Lower leg skin (tissue), 3 donors: Measurements from ENCODE around the gene HS3ST4.

ENCODE experiments used
- POLR2A ChIP-seq, 2 donors: fragments of 450-650 bp; IDR thresholded peaks; one replicate each; pipeline ENCODE4 v1.6.1; 2016 to 2017; ENCODE audit warnings: antibody characterized with exemption in 2 of 2, mild to moderate bottlenecking in 1 of 2, moderate library complexity in 1 of 2
- TF ChIP-seq, protein P1 (sequence below), 3 donors: fragments of 450-650 bp; IDR thresholded peaks; one replicate each; pipeline ENCODE4 v1.5.1; 2016; ENCODE audit warnings: antibody characterized with exemption in 3 of 3, mild to moderate bottlenecking in 3 of 3, moderate library complexity in 2 of 3

DNA sequence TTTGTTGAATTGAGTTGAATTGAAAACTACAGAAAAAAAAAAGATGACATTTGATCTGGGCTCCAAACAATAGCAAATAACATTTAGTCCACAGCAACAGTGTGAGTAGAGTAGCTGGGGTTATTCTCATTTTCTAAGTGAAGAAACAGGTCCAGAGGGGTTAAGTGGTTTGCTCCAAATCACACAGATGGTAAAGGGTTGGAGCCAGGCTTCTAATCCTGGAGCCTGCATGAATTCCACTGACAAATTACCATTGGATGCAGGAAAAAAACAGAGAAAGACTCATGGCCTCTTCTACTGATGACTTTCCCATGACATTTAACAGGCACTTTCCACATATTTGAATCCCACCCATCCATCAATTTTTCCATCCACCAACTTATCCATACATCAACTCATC is 182.4 kb downstream of the HS3ST4 start:
- TF ChIP-seq, protein P1, sequence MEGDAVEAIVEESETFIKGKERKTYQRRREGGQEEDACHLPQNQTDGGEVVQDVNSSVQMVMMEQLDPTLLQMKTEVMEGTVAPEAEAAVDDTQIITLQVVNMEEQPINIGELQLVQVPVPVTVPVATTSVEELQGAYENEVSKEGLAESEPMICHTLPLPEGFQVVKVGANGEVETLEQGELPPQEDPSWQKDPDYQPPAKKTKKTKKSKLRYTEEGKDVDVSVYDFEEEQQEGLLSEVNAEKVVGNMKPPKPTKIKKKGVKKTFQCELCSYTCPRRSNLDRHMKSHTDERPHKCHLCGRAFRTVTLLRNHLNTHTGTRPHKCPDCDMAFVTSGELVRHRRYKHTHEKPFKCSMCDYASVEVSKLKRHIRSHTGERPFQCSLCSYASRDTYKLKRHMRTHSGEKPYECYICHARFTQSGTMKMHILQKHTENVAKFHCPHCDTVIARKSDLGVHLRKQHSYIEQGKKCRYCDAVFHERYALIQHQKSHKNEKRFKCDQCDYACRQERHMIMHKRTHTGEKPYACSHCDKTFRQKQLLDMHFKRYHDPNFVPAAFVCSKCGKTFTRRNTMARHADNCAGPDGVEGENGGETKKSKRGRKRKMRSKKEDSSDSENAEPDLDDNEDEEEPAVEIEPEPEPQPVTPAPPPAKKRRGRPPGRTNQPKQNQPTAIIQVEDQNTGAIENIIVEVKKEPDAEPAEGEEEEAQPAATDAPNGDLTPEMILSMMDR (IDR thresholded peaks at IDR 0.05) = no peak
- TF ChIP-seq POLR2A (IDR thresholded peaks at IDR 0.05) = no peak
